Activated CD4-positive, CD25-positive, alpha-beta regulatory T cell treated with anti-CD3 and anti-CD28 coated beads, Interleukin-2, amount 50 U/mL, for 16 hours (primary cell): ENCODE results near the gene BPIFB4.
"Not testable (repeated sequence)": the region's sequence is repeated elsewhere in the genome, so short reads cannot be mapped to it uniquely, and the experiment has no call there.

Source experiments
- DNase-seq: peaks from one replicate; pipeline ENCODE4 v3.0.0-alpha.2; 2020; ENCODE audit warnings: low read depth, low spot score

The BPIFB4 gene

DNA sequence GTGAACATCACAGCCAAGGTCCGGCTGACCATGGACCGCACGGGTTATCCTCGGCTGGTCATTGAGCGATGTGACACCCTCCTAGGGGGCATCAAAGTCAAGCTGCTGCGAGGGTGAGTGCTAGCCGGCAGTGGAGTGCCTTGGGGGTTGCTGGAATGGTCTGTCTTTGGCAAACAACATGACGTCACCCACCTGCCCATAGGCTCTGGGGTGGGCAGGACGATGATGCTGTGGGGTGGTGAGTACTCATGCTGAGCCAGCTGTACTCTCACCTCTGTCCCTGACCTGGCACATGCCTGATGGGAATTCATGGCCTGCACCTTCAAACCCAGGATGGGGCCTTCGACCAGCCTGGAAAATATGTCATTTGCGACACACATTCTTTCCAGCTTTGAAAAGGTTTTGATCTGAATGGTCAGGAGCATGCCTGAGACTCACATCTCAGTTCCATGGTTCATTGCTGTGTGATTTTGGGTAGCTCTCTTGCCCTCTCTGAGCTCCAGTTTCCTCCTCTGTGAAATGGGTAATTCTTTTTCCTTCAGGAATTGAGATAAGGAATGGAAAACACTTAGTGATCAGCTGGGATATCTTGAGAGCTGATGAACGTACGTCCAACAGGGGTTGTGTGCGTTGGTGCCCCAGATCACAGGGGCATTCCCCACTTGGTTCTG, 6.7 kb downstream of the BPIFB4 start:
- DNase-seq, result no peak

DNA sequence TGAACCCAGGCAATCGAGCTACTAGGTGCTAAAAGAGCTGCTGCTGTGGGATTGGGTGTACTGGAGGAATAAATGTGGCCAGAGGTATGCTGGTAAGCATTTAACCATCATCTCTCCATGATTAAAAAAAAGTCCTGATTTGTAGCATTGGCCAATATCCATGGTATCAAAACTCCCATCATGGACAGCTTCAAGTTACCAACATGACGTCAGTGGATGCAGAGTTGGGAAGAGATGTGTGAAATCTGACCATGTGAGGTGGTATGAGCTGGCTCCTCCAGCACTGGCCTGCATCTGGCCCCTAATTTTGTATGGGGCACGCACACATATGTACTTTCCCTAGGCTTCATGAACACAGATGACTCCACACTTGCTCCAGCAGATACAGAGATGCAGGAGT, 11.7 kb downstream of the BPIFB4 start:
- DNase-seq, result no peak

DNA sequence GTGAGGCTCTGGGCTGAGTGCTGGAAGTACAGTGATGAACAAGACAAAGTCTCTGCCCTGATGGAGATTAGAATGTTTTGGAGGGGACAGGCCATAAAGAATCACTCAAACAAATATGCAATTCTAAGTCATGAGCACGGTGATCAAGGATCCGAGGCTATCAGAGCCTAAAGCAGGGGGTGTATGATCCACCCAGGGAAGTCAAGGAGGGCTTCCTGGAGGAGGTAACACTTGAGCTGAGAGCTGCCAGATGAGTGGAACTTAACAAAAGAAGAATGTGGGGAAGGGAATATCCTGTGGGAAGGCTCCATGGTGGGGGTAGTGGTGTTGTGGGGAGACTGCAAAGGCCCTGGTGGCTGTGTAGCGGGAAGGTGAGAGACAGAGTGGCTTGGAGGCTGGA, 12.2 kb downstream of the BPIFB4 start:
- DNase-seq, result no peak

DNA sequence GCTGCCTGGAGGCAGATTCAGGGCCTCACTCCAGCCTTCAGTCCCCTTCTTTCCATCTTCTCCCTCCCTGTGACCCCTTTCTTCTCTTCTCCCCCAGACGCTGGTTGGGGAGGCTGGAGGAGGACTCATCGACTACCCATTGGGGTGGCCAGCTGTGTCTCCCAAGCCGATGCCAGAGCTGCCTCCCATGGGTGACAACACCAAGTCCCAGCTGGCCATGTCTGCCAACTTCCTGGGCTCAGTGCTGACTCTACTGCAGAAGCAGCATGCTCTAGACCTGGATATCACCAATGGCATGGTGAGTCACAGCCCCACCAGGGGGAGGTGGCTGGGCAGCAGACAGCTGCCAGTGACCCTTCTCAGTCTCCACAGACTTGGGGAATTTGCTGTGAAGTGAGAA, 12.9 kb downstream of the BPIFB4 start:
- no peak for DNase-seq

DNA sequence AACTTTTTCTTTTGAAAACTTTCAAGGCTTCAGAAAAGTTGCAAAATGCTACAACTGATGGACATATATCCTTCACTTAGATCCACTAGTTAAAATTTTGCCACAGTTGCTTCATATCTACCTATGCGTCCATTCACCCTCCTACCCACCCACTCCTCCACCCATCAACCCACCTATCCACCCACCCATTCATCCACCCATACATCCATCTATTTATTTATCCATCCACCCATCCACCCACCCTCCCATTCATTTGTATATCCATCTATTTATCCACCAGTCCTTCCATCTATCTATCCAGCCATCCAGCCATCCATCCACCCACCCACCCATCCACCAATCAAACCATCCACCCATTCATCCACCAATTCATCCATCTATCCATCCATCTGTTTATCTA, 13.6 kb downstream of the BPIFB4 start:
- DNase-seq, result no peak

DNA sequence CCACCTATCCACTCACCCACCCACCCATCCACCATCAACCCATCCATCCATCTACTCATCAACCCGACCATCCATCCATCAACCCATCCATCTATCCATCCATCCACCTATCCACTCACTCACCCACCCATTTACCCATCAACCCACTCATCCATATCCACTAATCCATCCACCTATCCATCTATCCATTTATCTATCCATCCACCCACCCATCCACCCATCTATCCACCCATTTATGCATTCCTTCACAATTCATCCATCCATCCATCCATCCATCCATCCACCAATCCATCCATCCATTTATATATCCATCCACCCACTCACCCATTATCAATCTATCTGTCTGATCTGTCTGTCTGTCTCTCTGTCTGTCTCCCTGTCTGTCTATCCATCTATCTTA, 14.1 kb downstream of the BPIFB4 start:
- DNase-seq, result no peak

DNA sequence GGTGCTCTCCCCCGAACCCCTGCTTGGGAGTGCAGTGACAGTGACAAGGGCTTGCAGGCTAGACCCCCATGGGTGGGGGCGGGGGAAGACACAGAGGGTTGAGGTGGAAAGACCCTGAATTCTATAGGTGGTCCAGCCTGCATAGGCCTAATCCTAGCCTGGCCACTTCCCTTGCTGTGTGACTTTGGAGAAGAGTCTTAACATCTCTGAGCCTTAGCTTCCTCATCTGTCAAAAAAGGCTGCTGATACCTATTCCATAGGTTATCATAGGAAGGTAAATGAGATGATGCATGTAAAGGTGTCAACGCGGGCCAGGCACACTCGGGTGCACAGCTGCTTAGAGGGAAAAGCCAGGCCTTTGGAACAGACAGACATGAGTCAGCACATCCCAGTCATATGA, 15.8 kb downstream of the BPIFB4 start:
- no peak for DNase-seq

DNA sequence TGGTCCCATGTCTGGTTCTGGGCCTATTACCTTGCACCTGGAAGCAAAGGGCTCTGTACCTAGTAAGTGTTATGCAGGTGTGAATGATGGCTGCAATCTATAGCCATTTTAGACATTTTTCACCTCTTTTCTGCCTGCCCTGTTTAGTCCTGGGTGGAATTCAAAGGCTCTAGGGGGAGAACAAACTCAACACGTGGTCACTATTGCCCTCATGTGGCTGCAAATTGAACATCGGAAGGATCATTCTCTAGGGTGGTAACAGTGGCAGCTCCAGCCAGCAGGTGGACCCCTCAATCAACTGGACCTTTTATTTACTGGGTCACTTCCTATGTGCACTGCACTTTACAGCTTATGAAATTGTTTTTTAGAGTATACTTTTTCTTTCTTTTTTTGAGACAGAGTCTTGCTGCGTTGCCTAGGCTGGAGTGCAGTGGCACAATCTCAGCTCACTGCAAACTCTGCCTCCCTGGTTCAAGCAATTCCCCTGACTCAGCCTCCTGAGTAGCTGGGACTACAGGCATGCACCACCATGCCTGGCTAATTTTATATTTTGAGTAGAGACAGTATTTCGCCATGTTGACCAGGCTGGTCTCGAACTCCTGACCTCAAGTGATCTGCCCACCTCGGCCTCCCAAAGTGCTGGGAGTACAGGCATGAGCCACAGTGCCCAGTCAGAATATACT, 16.6 kb downstream of the BPIFB4 start:
- not testable (repeated sequence) for DNase-seq

DNA sequence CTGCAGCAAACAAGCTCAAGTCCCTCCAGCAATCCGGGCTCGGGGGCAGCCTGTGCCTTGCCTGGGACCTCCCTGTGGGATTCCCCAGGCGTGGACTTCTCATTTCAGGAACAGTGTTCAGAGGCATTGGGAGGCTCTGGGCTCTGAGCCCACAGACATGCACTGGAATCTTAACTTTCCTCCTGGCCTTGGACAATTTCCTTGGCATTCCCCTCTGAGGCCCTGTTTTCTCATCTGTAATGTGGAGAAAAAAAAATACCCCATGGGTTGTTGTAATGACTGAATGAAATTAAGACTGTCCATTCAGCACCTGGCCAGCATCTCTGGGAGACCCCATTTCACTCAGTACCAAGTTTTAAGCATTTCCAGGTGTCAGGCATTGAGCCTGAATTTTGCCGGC, 17.6 kb downstream of the BPIFB4 start:
- no peak for DNase-seq

DNA sequence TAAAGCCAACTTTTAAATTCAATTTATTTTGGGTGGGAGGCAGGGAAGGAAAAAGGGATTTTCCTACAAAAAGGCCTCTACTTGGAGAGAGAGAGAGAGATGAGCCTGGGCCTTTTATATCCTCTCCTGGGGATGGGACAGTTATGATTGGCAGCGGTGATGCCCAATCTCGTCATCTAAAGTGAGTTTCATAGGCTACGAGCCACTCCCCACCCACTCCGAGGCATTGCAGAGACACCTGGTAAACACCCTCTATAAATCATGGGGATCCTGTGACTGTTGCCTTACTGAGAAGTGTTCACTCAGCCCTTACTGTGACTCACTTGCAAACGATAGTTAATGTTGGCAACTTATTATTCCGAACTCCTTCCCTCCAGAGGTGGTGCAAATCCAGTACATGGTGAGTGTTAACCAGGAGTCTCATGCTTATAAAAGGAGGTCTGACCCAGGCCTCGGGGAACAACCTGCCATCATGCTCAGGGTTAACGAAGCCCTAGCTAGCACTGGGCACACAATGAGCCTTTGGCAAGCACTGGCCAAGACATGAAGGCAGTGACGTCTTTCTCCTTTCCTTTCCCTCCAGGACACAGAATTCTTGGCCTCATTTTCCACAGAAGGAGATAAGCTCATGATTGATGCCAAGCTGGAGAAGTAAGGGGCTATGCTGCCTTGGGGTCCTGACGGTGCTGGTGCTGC, 20.5 kb downstream of the BPIFB4 start:
- no peak for DNase-seq

DNA sequence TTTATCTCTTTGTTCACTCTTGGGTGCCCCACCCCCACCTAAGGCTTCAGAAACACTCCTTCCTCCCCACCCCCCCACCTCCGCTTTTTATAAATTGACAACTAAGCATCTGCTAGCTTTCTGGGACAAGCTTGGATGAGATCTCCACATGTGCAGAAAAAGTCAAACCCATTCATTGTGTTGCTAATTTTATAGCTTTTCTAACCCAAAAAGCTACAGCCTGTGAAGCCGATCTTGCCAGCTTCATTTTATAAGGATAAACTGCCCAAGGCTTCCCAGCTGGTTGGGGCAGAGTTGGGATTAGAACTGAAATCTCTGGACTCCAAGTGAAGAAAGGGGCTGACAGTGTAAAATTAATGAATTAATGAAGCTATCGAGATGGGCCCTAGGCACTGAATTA, 24.1 kb downstream of the BPIFB4 start:
- no peak for DNase-seq

DNA sequence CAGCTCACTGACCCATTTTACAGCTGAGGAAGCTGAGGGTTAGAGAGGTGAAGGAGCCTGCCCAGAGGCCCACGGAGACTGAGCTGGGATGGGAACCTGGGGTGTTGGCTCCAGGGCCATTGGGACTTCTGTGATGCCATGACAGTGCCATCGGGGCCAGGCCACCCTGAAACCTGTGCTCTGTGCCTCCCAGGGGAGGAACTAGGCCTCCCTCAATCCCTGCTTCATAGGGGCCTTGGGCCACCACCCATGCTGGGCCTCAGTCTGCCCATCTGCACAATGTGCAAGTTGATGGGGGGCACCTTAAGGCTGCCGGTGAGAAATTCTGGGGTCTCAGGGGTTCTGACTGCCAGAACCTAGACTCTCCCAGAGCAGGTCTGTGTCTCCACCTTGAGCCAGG, 24.9 kb downstream of the BPIFB4 start:
- no peak for DNase-seq

DNA sequence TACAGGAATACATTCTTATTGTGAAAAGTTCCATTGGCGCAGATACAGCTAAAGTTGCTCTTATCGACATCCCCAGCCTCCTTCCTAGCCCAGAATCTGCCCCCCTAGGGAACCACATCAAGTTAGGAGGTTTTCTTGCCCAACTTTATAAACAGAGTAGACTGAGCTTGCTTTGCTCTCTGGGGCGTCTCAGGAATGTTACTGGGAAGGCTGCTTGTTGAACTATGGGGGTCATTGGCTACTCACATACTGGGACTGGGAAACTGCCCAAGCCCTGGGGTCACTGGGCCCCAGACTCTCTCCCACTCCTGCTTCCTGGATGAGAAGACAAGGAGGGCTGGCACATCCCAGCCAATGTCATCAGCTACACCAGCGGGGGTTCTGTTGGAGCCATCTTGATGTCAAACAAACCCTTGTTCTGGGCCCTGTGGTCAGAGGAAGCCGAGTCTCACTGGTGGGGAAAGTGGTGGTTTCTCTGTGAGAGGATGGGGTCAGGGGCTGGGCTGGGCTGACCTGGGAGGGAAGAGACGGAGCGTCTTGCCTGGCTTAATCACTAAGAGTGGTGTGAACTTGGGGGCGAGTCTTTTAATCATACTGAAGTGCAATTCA, 26.0 kb downstream of the BPIFB4 start:
- DNase-seq, result no peak

DNA sequence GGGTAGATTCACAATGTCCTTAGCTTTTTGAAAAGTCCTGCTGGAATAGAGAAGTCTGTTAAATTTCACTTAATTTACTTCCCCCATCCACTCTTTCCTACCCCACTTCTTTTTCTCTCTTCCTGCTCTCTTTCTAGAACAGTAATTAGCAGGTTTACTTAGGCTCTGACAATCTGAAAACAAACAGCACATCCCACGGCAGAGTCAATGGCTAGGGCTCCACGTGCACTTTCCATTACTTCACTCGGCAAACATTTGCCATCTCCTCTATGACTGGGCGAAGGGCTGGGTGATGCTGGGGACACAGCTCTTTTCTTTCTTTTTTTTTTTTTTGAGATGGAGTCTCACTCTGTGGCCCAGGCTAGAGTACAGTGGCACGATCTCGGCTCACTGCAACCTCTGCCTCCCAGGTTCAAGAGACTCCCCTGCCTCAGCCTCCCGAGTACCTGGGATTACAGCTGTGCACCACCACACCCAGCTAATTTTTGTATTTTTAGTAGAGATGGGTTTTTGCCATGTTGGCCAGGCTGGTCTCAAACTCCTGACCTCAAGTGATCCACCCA, 26.7 kb downstream of the BPIFB4 start:
- not testable (repeated sequence) for DNase-seq

DNA sequence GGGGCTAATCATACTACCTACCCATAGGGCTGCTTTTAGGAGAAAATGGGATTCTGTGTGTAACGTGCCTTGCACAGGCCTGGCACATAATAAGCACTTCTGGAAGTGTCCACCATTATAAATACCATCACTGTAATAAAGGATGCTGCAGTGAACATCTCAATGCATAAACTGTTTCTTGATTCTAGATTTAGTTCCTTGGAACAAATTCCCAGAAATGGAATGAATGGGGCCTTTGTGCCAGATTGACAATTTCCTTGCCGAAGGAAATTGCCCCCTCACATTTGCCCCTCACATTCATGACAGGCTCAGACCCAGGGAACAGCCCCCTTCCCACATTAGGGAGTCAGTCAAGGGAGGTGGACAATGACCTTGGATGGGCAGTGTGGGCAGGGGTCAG, 29.2 kb downstream of the BPIFB4 start:
- no peak for DNase-seq

DNA sequence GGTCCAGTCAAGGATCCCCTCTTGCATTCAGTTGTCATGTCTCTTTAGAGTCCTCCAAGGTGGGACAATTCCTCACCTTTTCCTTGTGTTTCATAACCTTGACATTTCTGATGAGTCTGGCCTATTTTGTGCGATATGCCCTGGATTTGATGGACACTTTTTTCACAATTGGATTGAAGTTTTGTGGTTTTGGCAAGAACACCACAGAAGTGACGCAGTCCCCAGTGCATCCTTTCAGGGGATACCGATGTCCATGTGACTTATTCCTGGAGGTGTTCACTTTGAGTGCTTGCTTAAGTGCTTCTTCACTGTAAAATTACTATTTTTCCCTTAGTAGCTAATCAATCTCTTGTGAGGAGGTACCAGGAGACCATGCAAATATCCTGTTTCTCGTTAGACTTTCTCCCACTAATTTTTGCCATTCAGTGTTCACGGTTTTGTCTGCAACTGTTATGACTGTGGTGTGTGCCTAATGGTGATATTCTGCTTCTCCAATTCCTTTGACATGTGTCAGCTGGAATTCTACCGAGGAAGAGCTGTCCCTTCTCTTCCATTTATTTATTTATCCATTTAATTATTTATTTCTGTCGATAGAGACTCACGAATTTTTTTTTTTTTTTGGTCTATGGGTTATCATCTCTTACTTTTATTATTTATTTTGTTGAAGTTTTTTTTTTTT, 30.8 kb downstream of the BPIFB4 start:
- no peak for DNase-seq

DNA sequence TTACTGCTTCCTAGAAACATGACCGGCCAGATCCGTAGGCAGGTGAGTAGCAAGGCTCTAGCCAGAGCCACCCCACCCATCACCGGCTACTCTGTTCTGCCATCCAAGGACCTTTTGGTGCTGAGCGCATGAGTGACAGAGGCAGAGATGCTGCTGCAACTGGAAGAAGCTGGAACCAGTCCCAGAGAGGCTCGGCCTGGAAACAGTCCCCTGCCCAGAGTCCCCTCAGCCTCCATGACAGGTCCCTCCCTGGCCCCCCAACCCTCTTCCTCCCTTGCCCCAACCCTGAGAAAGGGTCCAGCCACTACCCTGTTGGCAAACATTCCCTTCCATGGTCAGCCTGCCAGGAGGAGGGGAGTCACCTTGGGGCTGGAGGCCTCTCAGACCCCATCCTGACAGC, 31.9 kb downstream of the BPIFB4 start:
- no peak for DNase-seq

DNA sequence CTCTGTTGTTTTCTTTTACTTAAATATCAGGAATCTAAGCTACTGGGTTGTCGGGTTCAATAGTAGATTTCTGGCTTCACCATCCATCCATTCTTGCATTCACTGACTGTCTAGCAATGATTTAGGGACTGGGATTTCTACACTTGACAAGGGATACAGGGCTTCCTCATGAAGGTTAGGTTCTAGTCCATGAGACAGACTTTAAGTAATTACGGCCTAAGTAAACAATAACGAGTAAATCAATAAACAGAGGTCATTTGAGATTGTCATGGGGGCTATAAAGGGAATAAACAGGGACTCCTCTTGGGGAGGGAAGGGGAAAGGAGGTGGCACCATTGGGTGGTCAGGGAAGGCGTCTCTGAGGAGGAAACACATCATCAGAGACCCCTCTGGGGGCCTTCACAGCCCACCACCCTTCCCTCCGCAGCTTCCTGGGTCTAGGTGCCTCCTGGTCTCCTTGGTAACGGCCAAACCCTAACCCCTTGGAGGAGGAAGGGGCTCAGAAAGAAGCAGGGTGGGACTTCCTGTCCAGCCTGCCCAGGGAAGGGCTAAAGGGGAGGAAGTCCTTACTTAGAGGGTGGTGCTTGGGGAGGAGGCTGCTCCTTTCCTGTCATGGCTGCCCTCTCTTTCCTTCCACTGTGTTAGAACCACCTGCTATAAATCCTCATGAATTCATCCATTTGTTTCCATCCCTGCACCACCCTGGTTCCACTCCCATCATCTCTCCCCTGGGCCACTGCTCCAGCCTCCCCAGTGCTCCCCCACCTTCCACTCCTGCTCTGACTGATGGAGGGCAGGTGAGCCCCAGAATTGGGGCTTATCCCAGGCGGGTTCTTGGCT, 33.3 kb downstream of the BPIFB4 start:
- no peak for DNase-seq

DNA sequence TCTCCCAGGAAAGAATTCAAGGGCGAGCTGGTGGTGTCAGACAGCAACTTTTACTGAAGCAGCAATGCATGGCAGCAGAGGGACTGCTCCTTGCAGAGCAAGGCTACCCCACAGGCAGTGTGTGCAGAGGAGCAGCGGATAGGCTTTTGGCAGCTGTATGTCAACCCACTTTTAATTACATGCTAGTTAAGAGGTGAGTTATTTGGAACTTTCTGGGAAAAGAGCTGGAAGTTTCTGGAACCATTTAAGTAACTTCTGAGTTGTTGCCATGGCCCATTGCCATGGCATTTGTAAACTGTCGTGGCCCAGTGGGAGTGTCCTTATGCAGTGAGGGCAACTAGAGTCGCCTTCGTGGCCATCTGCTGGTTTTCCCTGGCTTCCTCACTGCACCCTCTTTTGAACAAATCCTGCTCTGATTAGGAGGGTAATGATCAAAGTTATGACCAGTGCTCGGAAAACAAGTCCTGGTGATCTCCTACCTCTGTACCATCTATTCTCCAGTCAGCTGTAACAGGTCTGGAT, 34.0 kb downstream of the BPIFB4 start:
- DNase-seq, result no peak

DNA sequence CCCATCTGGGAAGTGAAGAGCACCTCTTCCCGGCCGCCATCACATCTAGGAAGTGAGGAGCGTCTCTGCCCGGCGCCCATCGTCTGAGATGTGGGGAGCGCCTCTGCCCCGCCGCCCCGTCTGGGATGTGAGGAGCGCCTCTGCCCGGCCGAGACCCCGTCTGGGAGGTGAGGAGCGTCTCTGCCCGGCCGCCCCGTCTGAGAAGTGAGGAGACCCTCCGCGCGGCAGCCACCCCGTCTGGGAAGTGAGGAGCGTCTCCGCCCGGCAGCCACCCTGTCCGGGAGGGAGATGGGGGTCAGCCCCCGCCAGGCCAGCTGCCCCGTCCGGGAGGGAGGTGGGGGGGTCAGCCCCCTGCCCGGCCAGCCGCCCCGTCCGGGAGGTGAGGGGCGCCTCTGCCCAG, 36.1 kb downstream of the BPIFB4 start:
- not testable (repeated sequence) for DNase-seq
